Esophagus mucosa (tissue), 1 donor: ENCODE results near the gene KAT8. TPM values are rescaled to one million over a fixed set of nuclear protein-coding genes. Genes with fewer than 3 reads are reported as not detected.
"Not testable (repeated sequence)": the region's sequence is repeated elsewhere in the genome, so short reads cannot be mapped to it uniquely, and the experiment has no call there.

ENCODE experiments used
- ATAC-seq: fragments of 200-7000 bp; cut with Tn5 transposase; one replicate; pipeline ENCODE4 v1.9.1; 2020
- total RNA-seq: library from RNA; stranded (reverse); gene quantifications from one replicate; pipeline ENCODE4 v1.2.4, GENCODE V29; 2023
- donor health status: DM: yes; HTN: yes; CAD: no.

The KAT8 gene
- total RNA-seq, 1 donor from 2014 or later: 25.5 TPM

- no peak for ATAC-seq
These were observed 31.9 kb downstream of the KAT8 start for GRCh38 chr16:31149332-31149731.

- ATAC-seq: no peak
These were observed 32.7 kb downstream of the KAT8 start, which contains the start of gene PRSS36 for GRCh38 chr16:31149894-31150890. Gene PRSS36, minus strand, starts transcription at chr16:31150066. Its CDS starts 31 bp downstream, at chr16:31150035.

GRCh38 chr16:31150976-31151375 is 33.5 kb downstream of the KAT8 start:
- not testable (repeated sequence) for ATAC-seq

- peak; percentile 53 for ATAC-seq
These were observed 39.7 kb downstream of the KAT8 start for GRCh38 chr16:31157136-31157535.

- ATAC-seq: no peak
These were observed 49.9 kb downstream of the KAT8 start for GRCh38 chr16:31167315-31167714.

- ATAC-seq: no peak
These were observed 51.4 kb downstream of the KAT8 start for GRCh38 chr16:31168848-31169247.

GRCh38 chr16:31170048-31170447 is 52.6 kb downstream of the KAT8 start:
- not testable (repeated sequence) for ATAC-seq

- ATAC-seq: no peak
These were observed 59.7 kb downstream of the KAT8 start for GRCh38 chr16:31177136-31177535.

GRCh38 chr16:31179219-31179746 is 61.8 kb downstream of the KAT8 start:
- peak; percentile 3 for ATAC-seq

- ATAC-seq: peak; percentile 89
These were observed 62.4 kb downstream of the KAT8 start, which contains the start of gene FUS for GRCh38 chr16:31179747-31180459. Gene FUS, plus strand, starts transcription at chr16:31180139. Its CDS starts 76 bp downstream, at chr16:31180215.

Other genes with a start within 250 kb of the KAT8 start
- 30.5 TPM for gene BCL7C, start 223.6 kb upstream of the KAT8 start, total RNA-seq
- gene CTF1, start 221.1 kb upstream of the KAT8 start, total RNA-seq: 2.3 TPM
- 19.2 TPM for gene FBXL19, start 194.1 kb upstream of the KAT8 start, total RNA-seq
- 9.8 TPM for gene ORAI3, start 168.6 kb upstream of the KAT8 start, total RNA-seq
- gene SETD1A, start 159.9 kb upstream of the KAT8 start, total RNA-seq: 8.2 TPM
- gene HSD3B7, start 132.5 kb upstream of the KAT8 start, total RNA-seq: 14.5 TPM
- 0.80 TPM for gene STX1B, start 107.0 kb upstream of the KAT8 start, total RNA-seq
- 42.8 TPM for gene STX4, start 84.1 kb upstream of the KAT8 start, total RNA-seq
- 5.3 TPM for gene ZNF668, start 43.4 kb upstream of the KAT8 start, total RNA-seq
- gene ZNF646, start 43.2 kb upstream of the KAT8 start, total RNA-seq: 9.0 TPM
- 0.48 TPM for gene PRSS53, start 28.7 kb upstream of the KAT8 start, total RNA-seq
- gene VKORC1, start 22.9 kb upstream of the KAT8 start, total RNA-seq: 22.3 TPM
- 21.5 TPM for gene BCKDK, start 9.3 kb upstream of the KAT8 start, total RNA-seq
- 59.3 TPM for gene PRSS8, start 18.1 kb downstream of the KAT8 start, total RNA-seq
- gene PRSS36, start 32.4 kb downstream of the KAT8 start, total RNA-seq: 1.5 TPM
- gene FUS, start 62.5 kb downstream of the KAT8 start, total RNA-seq: 127 TPM
- 75.6 TPM for gene PYCARD, start 85.1 kb downstream of the KAT8 start, total RNA-seq
- 0.04 TPM for gene TRIM72, start 96.5 kb downstream of the KAT8 start, total RNA-seq
- not detected for gene PYDC1, start 99.5 kb downstream of the KAT8 start, total RNA-seq
- 0.96 TPM for gene ITGAM, start 142.3 kb downstream of the KAT8 start, total RNA-seq
- 1.9 TPM for gene ITGAX, start 237.5 kb downstream of the KAT8 start, total RNA-seq